K562 (cell line): Measurements from ENCODE around the gene FKBP2. TPM values are rescaled to one million over a fixed set of nuclear protein-coding genes. Genes with fewer than 3 reads are reported as not detected.

Source experiments
- ARID4B ChIP-seq: sonication (generic); formaldehyde crosslinking; IDR thresholded peaks from 2 replicates; pipeline ENCODE4 v1.8.0; 2022; ENCODE audit warnings: mild to moderate bottlenecking, missing genetic modification reagents
- BMI1 ChIP-seq: fragments of 150-350 bp; IDR thresholded peaks from 2 replicates; pipeline ENCODE4 v1.6.1; 2014; ENCODE audit warnings: low read length
- CHCHD3 ChIP-seq: fragments of 250-450 bp; sonication (Bioruptor Pico); IDR thresholded peaks from 2 replicates; pipeline ENCODE4 v2.1.2; 2022; ENCODE audit warnings: mild to moderate bottlenecking
- E2F4 ChIP-seq: sonication (generic); formaldehyde crosslinking; IDR thresholded peaks from 2 replicates; pipeline ENCODE4 v1.8.0; 2022; ENCODE audit warnings: mild to moderate bottlenecking, low read depth, missing genetic modification reagents
- HCFC1 ChIP-seq: IDR thresholded peaks from 2 replicates; pipeline ENCODE4 v1.6.1; 2012; ENCODE audit warnings: low read depth, low read length, improper control_type of control experiment
- LARP7 ChIP-seq: fragments of 450-650 bp; IDR thresholded peaks from 2 replicates; pipeline ENCODE4 v1.6.1; 2016
- MAFF ChIP-seq: IDR thresholded peaks from 2 replicates; pipeline ENCODE4 v1.6.1; 2012; ENCODE audit warnings: low read length, improper control_type of control experiment
- PCBP1 ChIP-seq: fragments of 200-400 bp; formaldehyde crosslinking; IDR thresholded peaks from 2 replicates; pipeline ENCODE4 v1.6.1; 2018; ENCODE audit warnings: mild to moderate bottlenecking, low read depth, low read length; ENCODE audit not compliant: poor library complexity, severe bottlenecking
- SIX5 ChIP-seq, 2 experiments: IDR thresholded peaks; 2 replicates each; pipeline ENCODE4 v1.6.1; 2011; ENCODE audit warnings: low read length in 2 of 2, borderline replicate concordance in 1 of 2, low read depth in 1 of 2, mild to moderate bottlenecking in 1 of 2, moderate library complexity in 1 of 2; ENCODE audit not compliant: insufficient read depth in 1 of 2
- SMC3 ChIP-seq: conservative IDR thresholded peaks from 2 replicates; pipeline ENCODE4 v1.6.1; 2011; ENCODE audit warnings: low read depth, low read length, improper control_type of control experiment; ENCODE audit not compliant: insufficient read depth
- TFE3 ChIP-seq: fragments of 450-650 bp; formaldehyde crosslinking; IDR thresholded peaks from 2 replicates; pipeline ENCODE4 v1.4.0; 2020; ENCODE audit warnings: mild to moderate bottlenecking, mixed read lengths
- TRIM25 ChIP-seq: fragments of 450-650 bp; IDR thresholded peaks from 2 replicates; pipeline ENCODE4 v1.7.0; 2016; ENCODE audit warnings: borderline replicate concordance
- ZNF165 ChIP-seq: fragments of 250-450 bp; sonication (Bioruptor Pico); IDR thresholded peaks from 2 replicates; pipeline ENCODE4 v1.4.0; 2020; ENCODE audit warnings: borderline replicate concordance
- ZNF384 ChIP-seq: IDR thresholded peaks from 2 replicates; pipeline ENCODE4 v1.6.1; 2012; ENCODE audit warnings: low read depth, low read length, improper control_type of control experiment
- ZNF561 ChIP-seq: fragments of 450-650 bp; formaldehyde crosslinking; conservative IDR thresholded peaks from 2 replicates; pipeline ENCODE4 v1.4.0; 2020; ENCODE audit warnings: mild to moderate bottlenecking, moderate library complexity
- polyA plus RNA-seq, 8 experiments: library from polyadenylated mRNA; depleted of rRNA in 4 of 8; stranded (reverse) in 5 of 8; unstranded in 3 of 8; fragments of >200 nt; fragmentation: Nextera tagmentation in 2 of 8; fragmentation: Illumina TruSeq in 1 of 8; extraction: Ambion mirVana in 2 of 8; extraction: Trizol in 1 of 8; gene quantifications; 2 replicates each; pipeline versions ENCODE4 v1.2.1 to v1.2.3, GENCODE V29; 2011 to 2014; ENCODE audit warnings: inconsistent platforms in 1 of 8, missing spikeins in 1 of 8
- total RNA-seq, 7 experiments: library from RNA; depleted of rRNA in 6 of 7; stranded (reverse); fragments of >200 nt in 6 of 7; fragmentation: Illumina TruSeq in 2 of 7; extraction: Trizol in 2 of 7; gene quantifications; 2 replicates each; pipeline versions ENCODE4 v1.2.1 to v1.2.3, GENCODE V29; 2011 to 2021; ENCODE audit warnings: low replicate concordance in 1 of 7
- TF ChIP-seq, protein P1 (sequence below): sonication (generic); formaldehyde crosslinking; IDR thresholded peaks from 2 replicates; pipeline ENCODE4 v1.8.1; 2023; ENCODE audit warnings: mild to moderate bottlenecking, missing genetic modification reagents

The FKBP2 gene
- total and polyA plus RNA-seq, 9 of the 15 experiments (the other 6 are each of a cell fraction or from before 2014, with no cell fraction given) = 3.5 to 151 (median 58.1) TPM

- no peak for TF ChIP-seq CHCHD3 (CRISPR knock-in tag)
- TF ChIP-seq E2F4 = no peak
- TF ChIP-seq, protein P1, sequence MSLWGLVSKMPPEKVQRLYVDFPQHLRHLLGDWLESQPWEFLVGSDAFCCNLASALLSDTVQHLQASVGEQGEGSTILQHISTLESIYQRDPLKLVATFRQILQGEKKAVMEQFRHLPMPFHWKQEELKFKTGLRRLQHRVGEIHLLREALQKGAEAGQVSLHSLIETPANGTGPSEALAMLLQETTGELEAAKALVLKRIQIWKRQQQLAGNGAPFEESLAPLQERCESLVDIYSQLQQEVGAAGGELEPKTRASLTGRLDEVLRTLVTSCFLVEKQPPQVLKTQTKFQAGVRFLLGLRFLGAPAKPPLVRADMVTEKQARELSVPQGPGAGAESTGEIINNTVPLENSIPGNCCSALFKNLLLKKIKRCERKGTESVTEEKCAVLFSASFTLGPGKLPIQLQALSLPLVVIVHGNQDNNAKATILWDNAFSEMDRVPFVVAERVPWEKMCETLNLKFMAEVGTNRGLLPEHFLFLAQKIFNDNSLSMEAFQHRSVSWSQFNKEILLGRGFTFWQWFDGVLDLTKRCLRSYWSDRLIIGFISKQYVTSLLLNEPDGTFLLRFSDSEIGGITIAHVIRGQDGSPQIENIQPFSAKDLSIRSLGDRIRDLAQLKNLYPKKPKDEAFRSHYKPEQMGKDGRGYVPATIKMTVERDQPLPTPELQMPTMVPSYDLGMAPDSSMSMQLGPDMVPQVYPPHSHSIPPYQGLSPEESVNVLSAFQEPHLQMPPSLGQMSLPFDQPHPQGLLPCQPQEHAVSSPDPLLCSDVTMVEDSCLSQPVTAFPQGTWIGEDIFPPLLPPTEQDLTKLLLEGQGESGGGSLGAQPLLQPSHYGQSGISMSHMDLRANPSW (CRISPR knock-in tag) = no peak
- TF ChIP-seq TFE3 (CRISPR knock-in tag) = no peak
- TF ChIP-seq ZNF561 (CRISPR knock-in tag) = no peak
- TF ChIP-seq ARID4B (CRISPR knock-in tag) = no peak
- no peak for TF ChIP-seq TRIM25
- TF ChIP-seq BMI1 = no peak
- TF ChIP-seq MAFF = no peak
- TF ChIP-seq ZNF165 (CRISPR knock-in tag) = no peak
- TF ChIP-seq ZNF384 = no peak
- TF ChIP-seq SMC3 = no peak
- TF ChIP-seq PCBP1 = no peak
- TF ChIP-seq SIX5 (IDR thresholded peaks at IDR 0.05; ENCODE audit: borderline replicate concordance in 1 of 2, insufficient read depth in 1 of 2, low read depth in 1 of 2, low read length in 2 of 2) = no peak
- no peak for TF ChIP-seq LARP7
- TF ChIP-seq HCFC1 = 0 out of 2 replicates have a peak, but pooled peaks have one; percentile 3
Measured at GRCh38 chr11:64251016-64251752, 10.3 kb downstream of the FKBP2 start, which contains the start of gene PLCB3 (continued).
